CD4-positive, alpha-beta T cell treated with Interleukin-1 beta for 1 hour (primary cell): ENCODE measurements around the gene NAPA.

ENCODE experiments used
- DNase-seq, 2 donors: peaks; one replicate each; pipeline ENCODE4 v3.0.0-alpha.2; 2020 to 2022

Gene NAPA

GRCh38 chr19:47521473-47522180 lies 6.8 kb upstream of the NAPA start:
- no peak for DNase-seq

GRCh38 chr19:47520839-47521238 lies 6.0 kb upstream of the NAPA start:
- no peak for DNase-seq

- no peak for DNase-seq
These were observed 5.5 kb upstream of the NAPA start for GRCh38 chr19:47520343-47520806.

GRCh38 chr19:47518854-47519253 lies 4.0 kb upstream of the NAPA start:
- no peak for DNase-seq

- DNase-seq, result peak; percentile 54 to 69
These were observed 3.3 kb upstream of the NAPA start for GRCh38 chr19:47518139-47518538.

GRCh38 chr19:47514151-47514868 lies 553 bp downstream of the NAPA start:
- no peak for DNase-seq

- no peak for DNase-seq
These were observed 1.9 kb downstream of the NAPA start for GRCh38 chr19:47512948-47513319.

- no peak for DNase-seq
These were observed 2.5 kb downstream of the NAPA start for GRCh38 chr19:47512183-47512947.

GRCh38 chr19:47511681-47512080 lies 3.2 kb downstream of the NAPA start:
- no peak for DNase-seq

- DNase-seq, result no peak
These were observed 3.7 kb downstream of the NAPA start for GRCh38 chr19:47511128-47511517.

GRCh38 chr19:47510516-47511127 lies 4.2 kb downstream of the NAPA start:
- no peak for DNase-seq

GRCh38 chr19:47509973-47510372 lies 4.9 kb downstream of the NAPA start:
- no peak for DNase-seq

- DNase-seq, result no peak
These were observed 5.6 kb downstream of the NAPA start for GRCh38 chr19:47509170-47509847.

- DNase-seq, result no peak
These were observed 6.1 kb downstream of the NAPA start for GRCh38 chr19:47508721-47509120.

- no peak for DNase-seq
These were observed 6.8 kb downstream of the NAPA start for GRCh38 chr19:47507924-47508553.

GRCh38 chr19:47507012-47507411 lies 7.9 kb downstream of the NAPA start:
- no peak for DNase-seq

- no peak for DNase-seq
These were observed 8.4 kb downstream of the NAPA start for GRCh38 chr19:47506459-47506858.

GRCh38 chr19:47505506-47505905 lies 9.4 kb downstream of the NAPA start:
- DNase-seq, result no peak

- DNase-seq, result no peak
These were observed 11.1 kb downstream of the NAPA start for GRCh38 chr19:47503826-47504150.

GRCh38 chr19:47503130-47503825 lies 11.6 kb downstream of the NAPA start:
- no peak for DNase-seq
